NCI-H187 (cell line): ENCODE data around the gene WDR70.
A peak's percentile ranks its signal among the peaks of the same experiment; 100 is the strongest.
"Not testable (repeated sequence)": the region's sequence is repeated elsewhere in the genome, so short reads cannot be mapped to it uniquely, and the experiment has no call there.

ENCODE experiments used
- DNase-seq, 2 experiments: peaks; one replicate each; lab custom pipeline; 2025; lab: John Stamatoyannopoulos, UW

WDR70 gene

GRCh38 chr5:37640088-37640487 is 261.0 kb downstream of the WDR70 start:
- no peak for DNase-seq

GRCh38 chr5:37641933-37642332 is 262.8 kb downstream of the WDR70 start:
- DNase-seq: no peak

DNA sequence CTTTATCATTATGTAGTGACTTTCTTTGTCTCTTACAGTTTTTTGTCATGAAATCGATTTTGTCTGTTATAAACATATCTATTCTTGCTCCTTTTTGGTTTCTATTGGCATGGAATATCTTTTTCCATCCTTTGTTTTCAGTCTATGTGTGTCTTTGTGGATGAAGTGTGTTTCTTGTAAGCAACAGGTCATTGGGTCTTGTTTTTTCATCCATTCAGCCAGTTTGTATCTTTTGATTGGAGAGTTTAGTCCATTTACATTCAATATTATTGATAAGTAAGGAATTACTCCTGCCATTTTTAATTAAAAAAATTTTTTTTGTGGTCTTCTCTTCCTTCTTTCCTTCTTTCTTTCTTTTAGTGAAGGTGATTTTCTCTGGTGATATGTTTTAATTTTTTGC is 266.6 kb downstream of the WDR70 start:
- DNase-seq: no peak

GRCh38 chr5:37654566-37654965 is 275.4 kb downstream of the WDR70 start:
- DNase-seq: not testable (repeated sequence)

- DNase-seq: no peak
Measured at GRCh38 chr5:37657046-37657445, 277.9 kb downstream of the WDR70 start.

DNA sequence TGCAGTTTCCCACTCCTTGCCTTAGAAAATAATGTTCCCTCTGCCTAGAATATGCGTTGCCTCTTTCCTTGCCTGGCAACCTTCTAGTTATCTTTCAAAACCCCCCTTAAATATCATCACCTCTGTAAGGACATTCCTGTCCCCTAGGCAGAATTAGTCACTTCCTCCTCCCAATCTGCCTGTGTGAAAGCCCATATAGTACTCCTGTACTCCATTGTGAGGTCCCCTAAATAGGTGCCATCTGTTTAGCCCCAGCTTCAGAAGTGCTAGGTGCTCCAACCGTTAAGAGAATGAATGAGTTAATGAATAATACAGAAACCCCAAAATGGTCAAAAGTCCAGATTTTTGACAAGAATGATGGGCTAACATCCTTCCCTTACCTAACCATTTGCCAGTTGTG is 279.3 kb downstream of the WDR70 start:
- no peak for DNase-seq

GRCh38 chr5:37660319-37660718 is 281.2 kb downstream of the WDR70 start:
- DNase-seq: no peak

- DNase-seq: no peak
Measured at GRCh38 chr5:37661227-37661920, 282.3 kb downstream of the WDR70 start.

GRCh38 chr5:37661951-37662350 is 282.8 kb downstream of the WDR70 start:
- DNase-seq: no peak

DNA sequence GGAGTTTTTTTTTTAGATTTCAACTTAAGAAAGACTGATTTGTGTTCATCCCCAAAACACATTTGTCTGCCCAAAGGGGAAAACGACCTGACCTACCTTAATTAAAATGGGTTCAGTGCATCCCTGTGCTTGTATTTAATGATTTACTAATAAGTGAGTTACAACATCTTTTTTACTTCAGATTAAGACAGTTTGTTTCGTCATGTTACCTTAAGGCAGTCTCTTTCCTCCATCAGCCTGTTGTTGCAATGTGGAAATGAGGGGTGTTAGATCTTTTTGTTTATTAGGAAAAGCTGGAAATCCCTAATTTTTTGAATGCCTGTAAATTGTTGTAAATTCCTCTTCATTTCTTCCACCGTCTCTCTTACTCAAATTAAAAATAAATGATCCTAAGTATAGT is 283.2 kb downstream of the WDR70 start:
- no peak for DNase-seq

DNA sequence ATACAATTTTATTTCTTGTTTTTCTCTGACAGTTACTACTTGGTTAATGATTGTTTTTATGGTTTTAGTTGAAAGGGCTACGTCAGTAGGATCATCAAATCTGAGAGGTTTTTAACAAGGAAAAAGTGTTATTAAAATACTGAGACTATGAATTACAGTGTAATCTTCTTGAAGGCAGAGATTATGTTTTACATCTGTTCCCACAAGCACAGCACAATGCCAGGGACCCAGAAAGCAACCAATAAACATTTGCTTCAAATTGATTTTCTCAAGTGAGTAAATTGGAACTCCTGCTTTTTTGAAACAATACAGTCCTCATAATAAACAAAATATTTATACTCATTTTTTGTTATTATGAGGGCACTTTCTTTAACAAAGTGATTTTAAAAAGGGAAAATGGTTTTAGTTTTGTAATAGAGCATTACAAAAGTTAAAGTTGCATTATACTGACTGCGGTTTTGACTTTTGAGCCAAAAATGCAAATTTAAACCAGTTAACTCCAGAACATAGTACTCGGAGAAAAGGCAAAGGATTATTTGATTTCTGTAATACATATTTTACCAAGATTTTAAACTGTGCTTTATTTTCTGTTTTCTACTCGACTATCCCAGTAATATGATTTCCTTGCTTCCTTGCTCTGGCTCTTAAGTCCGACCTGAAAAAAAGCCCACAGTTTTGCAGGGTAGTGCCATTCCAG is 283.8 kb downstream of the WDR70 start:
- no peak for DNase-seq

- DNase-seq: no peak
Measured at GRCh38 chr5:37663538-37663937, 284.4 kb downstream of the WDR70 start.

- no peak for DNase-seq
Measured at GRCh38 chr5:37664551-37664950, 285.4 kb downstream of the WDR70 start.

DNA sequence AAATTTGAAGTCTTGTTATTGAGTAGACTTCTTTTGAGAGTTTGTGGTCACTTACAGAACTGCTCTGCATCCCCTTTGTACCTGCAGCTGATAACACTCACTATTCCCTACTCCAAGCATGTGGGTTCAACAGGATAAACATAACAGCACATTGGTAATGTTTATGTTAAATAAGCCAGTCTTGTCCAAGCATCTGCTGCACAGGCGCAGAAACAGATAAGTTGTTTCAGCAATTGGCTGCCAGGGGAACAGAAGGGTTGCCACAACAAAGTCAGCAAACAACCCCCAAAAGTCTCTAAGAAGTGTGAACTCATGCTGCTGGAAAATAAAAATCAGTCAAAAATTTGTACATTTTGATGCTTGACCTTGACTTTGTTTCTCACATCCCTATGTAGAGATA is 286.2 kb downstream of the WDR70 start:
- DNase-seq: no peak

DNA sequence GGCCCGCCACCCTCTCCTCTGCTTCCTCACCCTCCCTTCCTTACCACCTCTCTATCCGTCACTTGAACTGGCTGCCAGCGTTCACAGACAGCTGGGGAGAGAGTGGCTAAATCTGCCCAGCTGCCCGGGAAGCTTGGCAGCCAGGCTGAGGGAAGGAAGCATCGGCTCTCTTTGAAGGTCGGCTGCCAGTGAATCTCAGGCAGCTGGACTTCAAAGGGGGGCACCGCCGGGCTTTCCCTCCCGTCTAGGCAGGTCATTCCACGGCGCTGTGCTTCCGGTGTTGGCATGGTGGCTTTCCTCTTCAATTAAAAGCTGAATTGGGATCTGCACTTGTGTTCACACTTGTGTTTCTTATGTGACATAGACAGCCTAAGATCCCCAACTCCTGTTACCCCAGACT is 286.8 kb downstream of the WDR70 start:
- DNase-seq: no peak

- no peak for DNase-seq
Measured at GRCh38 chr5:37667430-37667829, 288.3 kb downstream of the WDR70 start.

GRCh38 chr5:37667846-37668245 is 288.7 kb downstream of the WDR70 start:
- no peak for DNase-seq

DNA sequence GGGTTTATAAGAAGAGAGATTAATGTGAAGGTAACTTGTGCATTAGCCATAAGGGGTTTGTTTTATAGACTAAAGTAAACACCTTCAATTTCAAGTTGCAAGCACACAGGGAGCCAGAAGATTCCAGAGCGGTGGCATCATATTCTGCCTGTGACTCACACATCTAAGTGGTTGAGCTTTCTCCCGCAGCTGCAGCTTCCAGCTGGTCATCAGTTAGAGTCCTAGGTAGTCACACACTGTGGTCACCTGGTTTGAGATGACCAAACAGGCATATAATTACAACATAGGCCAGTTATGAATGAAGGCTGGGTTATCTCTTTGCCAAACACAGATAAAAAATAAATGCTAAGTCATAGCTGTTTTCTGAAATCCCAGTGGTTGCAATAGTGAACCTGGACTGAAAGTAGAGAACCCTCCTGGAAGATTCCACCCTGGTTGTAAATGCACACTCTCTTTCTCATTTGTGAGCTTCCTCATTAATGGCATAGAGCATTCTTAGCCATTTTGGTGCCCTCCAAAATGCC is 289.5 kb downstream of the WDR70 start:
- DNase-seq: peak; percentile 23 to 51

- not testable (repeated sequence) for DNase-seq
Measured at GRCh38 chr5:37672118-37672588, 293.0 kb downstream of the WDR70 start.

GRCh38 chr5:37674361-37674760 is 295.2 kb downstream of the WDR70 start:
- not testable (repeated sequence) for DNase-seq

- DNase-seq: not testable (repeated sequence)
Measured at GRCh38 chr5:37679326-37679725, 300.2 kb downstream of the WDR70 start.

DNA sequence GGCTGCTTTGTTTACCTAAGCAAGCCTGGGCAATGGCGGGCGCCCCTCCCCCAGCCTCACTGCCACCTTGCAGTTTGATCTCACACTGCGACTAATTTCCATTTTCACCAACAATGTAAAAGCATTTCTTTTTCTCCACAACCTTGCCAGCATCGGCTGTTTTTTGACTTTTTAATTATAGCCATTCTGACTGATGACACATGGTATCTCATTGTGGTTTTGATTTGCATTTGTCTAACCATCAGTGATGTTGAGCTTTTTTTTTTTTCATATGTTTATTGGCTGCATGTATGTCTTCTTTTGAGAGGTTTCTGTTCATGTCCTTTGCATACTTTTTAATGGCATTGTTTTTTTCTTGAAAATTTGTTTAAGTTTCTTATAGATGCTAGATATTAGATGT is 300.8 kb downstream of the WDR70 start:
- DNase-seq: not testable (repeated sequence)

DNA sequence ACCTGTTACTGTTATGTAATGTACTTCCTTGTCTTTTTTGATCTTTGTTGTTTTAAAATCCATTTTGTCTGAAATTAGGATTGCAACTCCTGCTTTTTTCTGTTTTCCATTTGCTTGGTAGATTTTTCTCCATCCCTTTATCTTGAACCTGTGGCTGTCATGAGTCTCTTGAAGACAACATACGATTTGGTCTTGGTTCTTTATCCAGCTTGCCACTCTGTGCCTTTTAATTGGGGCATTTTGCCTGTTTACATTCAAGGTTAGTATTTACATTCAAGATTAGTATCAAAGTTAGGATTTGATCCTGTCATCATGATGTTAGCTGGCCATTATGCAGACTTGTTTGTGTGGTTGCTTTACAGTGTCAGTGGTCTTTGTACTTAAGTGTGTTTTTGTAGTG is 304.0 kb downstream of the WDR70 start:
- DNase-seq: no peak
